Upper lobe of left lung (tissue), 6 donors: ENCODE measurements around the gene SLC30A7. TPM values are rescaled to one million over a fixed set of nuclear protein-coding genes. Genes with fewer than 3 reads are reported as not detected.
"Not testable (repeated sequence)": the region's sequence is repeated elsewhere in the genome, so short reads cannot be mapped to it uniquely, and the experiment has no call there.

Source experiments
- ATAC-seq, 2 donors: fragments of 200-7000 bp; cut with Tn5 transposase; one replicate each; pipeline ENCODE4 v1.9.1; 2022; ENCODE audit warnings: mild to moderate bottlenecking in 2 of 2, moderate library complexity in 2 of 2; ENCODE audit not compliant: low FRiP score in 2 of 2
- DNase-seq, 2 donors: peaks; one replicate each; pipeline ENCODE4 v3.0.0-alpha.2; 2019 to 2020
- H3K27ac ChIP-seq, 4 donors: fragments of 200-600 bp; sonication (generic); one replicate each; pipeline ENCODE4 v1.5.1; 2016 to 2019
- H3K27me3 ChIP-seq, 4 donors: fragments of 200-600 bp; sonication (generic); one replicate each; pipeline ENCODE4 v1.5.1; 2017 to 2019
- H3K36me3 ChIP-seq, 4 donors: fragments of 200-600 bp; sonication (generic); one replicate each; pipeline ENCODE4 v1.5.1; 2016 to 2019
- H3K4me1 ChIP-seq, 4 donors: fragments of 200-600 bp; sonication (generic); one replicate each; pipeline ENCODE4 v1.5.1; 2018 to 2019
- H3K4me3 ChIP-seq, 4 donors: fragments of 200-600 bp; sonication (generic); one replicate each; pipeline ENCODE4 v1.5.1; 2017 to 2019; ENCODE audit warnings: mild to moderate bottlenecking in 2 of 4, moderate library complexity in 1 of 4
- H3K9me3 ChIP-seq, 4 donors: fragments of 200-600 bp; sonication (generic); one replicate each; pipeline ENCODE4 v1.5.1; 2018 to 2019
- EP300 ChIP-seq, 4 donors: sonication (generic); formaldehyde crosslinking; IDR thresholded peaks; one replicate each; pipeline ENCODE4 v1.5.1; 2017; ENCODE audit warnings: antibody characterized with exemption in 4 of 4, control low read depth in 2 of 4
- POLR2A ChIP-seq, 4 donors: fragments of 450-650 bp; IDR thresholded peaks; one replicate each; pipeline ENCODE4 v1.5.1; 2016 to 2017; ENCODE audit warnings: antibody characterized with exemption in 4 of 4, mild to moderate bottlenecking in 2 of 4
- POLR2AphosphoS5 ChIP-seq, 2 donors: sonication (generic); formaldehyde crosslinking; IDR thresholded peaks; one replicate each; pipeline ENCODE4 v1.5.1; 2017; ENCODE audit warnings: antibody characterized with exemption in 2 of 2
- WGBS, 2 donors: methylation state at CpG; one replicate each; pipeline ENCODE4 v1.1.5; 2017 to 2018; 5-methylcytosine and 5-hydroxymethylcytosine counted together
- total RNA-seq, 6 donors: library from RNA; depleted of rRNA in 4 of 6; stranded (reverse); fragments of >200 nt in 4 of 6; gene quantifications; one replicate each; pipeline versions ENCODE4 v1.1.0 to v1.2.1, GENCODE V29; 2016 to 2021
- TF ChIP-seq, protein P1 (sequence below), 6 experiments: fragments of 450-650 bp in 4 of 6; fragments of 200-600 bp in 2 of 6; sonication (generic) in 2 of 6; IDR thresholded peaks; one replicate each; pipeline ENCODE4 v1.5.1; 2016 to 2019; ENCODE audit warnings: antibody characterized with exemption in 6 of 6
- donor health status: DM: no; HTN: no; CAD: no; lungs with moderate emphysema.
- donor health status: DM: no; HTN: yes; CAD: no; lungs with severe emphysema.

Gene SLC30A7
- total RNA-seq, 6 donors from 2014 or later: 8.4 to 34.5 (median 26.4) TPM

DNA sequence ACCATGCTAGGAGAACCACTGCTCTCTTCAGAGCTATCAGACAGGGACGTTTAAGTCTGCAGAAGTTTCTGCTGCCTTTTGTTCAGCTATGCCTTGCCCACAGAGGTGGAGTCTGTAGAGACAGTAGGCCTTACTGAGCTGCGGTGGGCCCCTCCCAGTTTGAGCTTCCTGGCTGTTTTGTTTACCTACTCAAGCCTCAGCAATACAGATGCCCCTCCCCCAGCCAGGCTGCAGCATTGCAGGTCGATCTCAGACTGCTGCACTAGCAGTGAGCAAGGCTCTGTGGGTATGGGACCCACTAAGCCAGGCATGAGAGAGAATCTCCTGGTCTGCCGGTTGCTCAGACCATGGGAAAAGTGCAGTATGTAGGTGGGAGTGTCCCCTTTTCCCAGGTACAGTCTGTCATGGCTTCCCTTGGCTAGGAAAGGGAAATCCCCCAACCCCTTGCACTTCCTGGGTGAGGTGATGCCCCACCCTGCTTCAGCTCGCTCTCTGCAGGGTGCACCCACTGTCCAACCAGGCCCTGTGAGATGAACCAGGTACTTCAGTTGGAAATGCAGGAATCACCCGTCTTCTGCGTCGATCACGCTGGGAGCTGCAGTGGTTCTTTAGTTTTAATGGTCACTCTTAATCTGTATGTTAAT, 53.7 kb downstream of the SLC30A7 start:
- peaks cover 14 to 30% (median 18%) of the 10 kb centered on the region in 4 donors for H3K4me1 ChIP-seq
- H3K36me3 ChIP-seq: peaks cover 0 to 13% (median 0%) of the 10 kb centered on the region in 4 donors
- ATAC-seq, H3K9me3 ChIP-seq, H3K27me3 ChIP-seq, H3K4me3 ChIP-seq: not testable (repeated sequence)
- WGBS, 2 donors: 64 to 68% methylated on average over 8 to 9 of the region's 9 CpGs
- peak in 1 of 2 donors; percentile 80 for DNase-seq
- H3K27ac ChIP-seq: peak overlapping the region in 3 of 4 donors; percentile 42 to 56 (median 48)

DNA sequence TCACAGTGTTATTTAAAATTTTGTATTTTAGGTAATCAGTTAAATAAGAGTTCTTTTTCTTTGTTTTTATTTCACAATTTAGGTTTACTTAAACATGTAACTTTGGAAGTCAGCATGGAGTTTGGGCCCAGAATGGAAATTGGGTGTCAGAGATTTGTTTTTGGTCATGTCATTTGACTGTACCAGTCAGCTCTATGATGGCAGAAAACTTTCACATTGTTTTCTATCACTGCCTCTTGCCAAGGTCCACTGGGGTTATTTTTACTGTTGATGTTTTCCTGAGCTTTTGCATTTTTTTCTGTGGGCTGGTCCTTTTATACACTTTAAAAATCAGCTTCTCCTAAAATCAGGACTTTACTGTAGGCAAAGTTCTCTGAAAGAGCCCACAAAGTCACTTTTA, 54.4 kb downstream of the SLC30A7 start:
- Histone ChIP-seq H3K36me3 (peaks cover 0 to 13% (median 0%) of the 10 kb centered on the region in 4 donors), H3K27ac (peak overlapping the region in 2 of 4 donors; percentile 53 to 56), H3K27me3 (no peaks in the 10 kb centered on the region), H3K9me3 (no peaks in the 10 kb centered on the region), H3K4me1 (peaks cover 14 to 30% (median 19%) of the 10 kb centered on the region in 4 donors), H3K4me3 (no peak overlapping the region)
- ATAC-seq (no peak), DNase-seq (no peak)
- TF ChIP-seq, protein P1, sequence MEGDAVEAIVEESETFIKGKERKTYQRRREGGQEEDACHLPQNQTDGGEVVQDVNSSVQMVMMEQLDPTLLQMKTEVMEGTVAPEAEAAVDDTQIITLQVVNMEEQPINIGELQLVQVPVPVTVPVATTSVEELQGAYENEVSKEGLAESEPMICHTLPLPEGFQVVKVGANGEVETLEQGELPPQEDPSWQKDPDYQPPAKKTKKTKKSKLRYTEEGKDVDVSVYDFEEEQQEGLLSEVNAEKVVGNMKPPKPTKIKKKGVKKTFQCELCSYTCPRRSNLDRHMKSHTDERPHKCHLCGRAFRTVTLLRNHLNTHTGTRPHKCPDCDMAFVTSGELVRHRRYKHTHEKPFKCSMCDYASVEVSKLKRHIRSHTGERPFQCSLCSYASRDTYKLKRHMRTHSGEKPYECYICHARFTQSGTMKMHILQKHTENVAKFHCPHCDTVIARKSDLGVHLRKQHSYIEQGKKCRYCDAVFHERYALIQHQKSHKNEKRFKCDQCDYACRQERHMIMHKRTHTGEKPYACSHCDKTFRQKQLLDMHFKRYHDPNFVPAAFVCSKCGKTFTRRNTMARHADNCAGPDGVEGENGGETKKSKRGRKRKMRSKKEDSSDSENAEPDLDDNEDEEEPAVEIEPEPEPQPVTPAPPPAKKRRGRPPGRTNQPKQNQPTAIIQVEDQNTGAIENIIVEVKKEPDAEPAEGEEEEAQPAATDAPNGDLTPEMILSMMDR (IDR thresholded peaks at IDR 0.05): no peak
- TF ChIP-seq POLR2AphosphoS5 (IDR thresholded peaks at IDR 0.05): no peak
- no peak for TF ChIP-seq EP300 (IDR thresholded peaks at IDR 0.05)
- no peak for TF ChIP-seq POLR2A (IDR thresholded peaks at IDR 0.05)

DNA sequence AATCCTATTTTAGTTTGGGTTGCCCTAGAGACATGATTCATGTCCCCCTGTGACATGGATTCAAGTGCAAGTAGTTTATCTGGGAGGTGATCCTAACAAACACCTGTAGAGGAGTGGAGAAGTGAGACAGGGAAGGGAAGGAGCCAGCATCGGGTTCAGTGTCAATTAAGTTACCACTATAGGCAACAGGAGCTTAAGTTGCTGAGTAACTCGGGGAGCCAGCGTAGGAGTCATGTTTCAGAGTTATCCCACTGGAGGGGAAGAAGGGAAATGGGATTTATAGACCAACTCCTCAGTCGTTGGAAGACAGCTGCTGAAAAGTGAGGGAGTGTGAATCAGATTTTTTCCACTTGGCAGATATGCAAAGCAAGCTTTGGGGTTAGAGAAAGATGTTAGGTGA, 54.9 kb downstream of the SLC30A7 start:
- peaks cover 14 to 34% (median 21%) of the 10 kb centered on the region in 4 donors for H3K4me1 ChIP-seq
- H3K27me3 ChIP-seq: no peaks in the 10 kb centered on the region
- no peak overlapping the region for H3K4me3 ChIP-seq
- H3K36me3 ChIP-seq: peaks cover 0 to 13% (median 0%) of the 10 kb centered on the region in 4 donors
- DNase-seq: no peak
- no peak for ATAC-seq
- 61 to 67% methylated on average over 4 of the region's 4 CpGs for WGBS, 2 donors
- H3K9me3 ChIP-seq: no peaks in the 10 kb centered on the region
- TF ChIP-seq POLR2AphosphoS5 (IDR thresholded peaks at IDR 0.05) (no peak), POLR2A (IDR thresholded peaks at IDR 0.05) (no peak), EP300 (IDR thresholded peaks at IDR 0.05) (no peak)
- TF ChIP-seq, protein P1 (IDR thresholded peaks at IDR 0.05): no peak
- peak overlapping the region in 2 of 4 donors; percentile 0 to 53 for H3K27ac ChIP-seq

DNA sequence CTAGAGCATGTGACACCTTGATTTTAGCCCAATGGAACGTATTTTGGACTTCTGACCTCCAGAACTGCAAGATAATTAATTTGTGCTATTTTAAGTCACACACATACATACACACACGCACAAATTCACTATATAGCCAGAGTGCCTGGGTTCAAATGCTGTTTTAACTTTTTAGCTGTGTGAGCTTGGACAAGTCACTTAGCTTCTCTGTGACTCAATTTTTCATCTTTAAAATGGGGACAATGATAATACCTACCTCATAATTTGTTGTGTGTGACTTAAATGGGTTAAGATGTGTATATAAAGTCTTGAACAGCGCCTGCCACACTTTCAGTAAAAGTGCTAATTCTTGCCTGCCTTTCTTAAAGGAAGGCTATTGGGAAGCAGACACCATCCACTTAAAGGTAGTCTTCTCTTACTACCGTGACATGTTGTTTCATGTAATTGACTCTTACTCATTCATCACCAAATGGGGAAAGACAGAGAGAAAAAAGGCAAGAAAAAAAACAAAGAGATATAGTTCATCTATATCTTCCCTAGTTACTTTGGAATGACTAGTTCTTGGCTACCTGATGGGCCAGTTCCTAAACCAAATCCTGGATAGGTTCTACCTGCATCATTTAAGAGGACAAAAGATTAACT, 56.3 kb downstream of the SLC30A7 start:
- WGBS, 2 donors: 94 to 96% methylated on average over 4 of the region's 4 CpGs
- H3K4me1 ChIP-seq: peaks cover 14 to 36% (median 21%) of the 10 kb centered on the region in 4 donors
- no peak for TF ChIP-seq EP300 (IDR thresholded peaks at IDR 0.05)
- TF ChIP-seq POLR2AphosphoS5 (IDR thresholded peaks at IDR 0.05): no peak
- TF ChIP-seq, protein P1 (IDR thresholded peaks at IDR 0.05): no peak
- TF ChIP-seq POLR2A (IDR thresholded peaks at IDR 0.05): no peak

DNA sequence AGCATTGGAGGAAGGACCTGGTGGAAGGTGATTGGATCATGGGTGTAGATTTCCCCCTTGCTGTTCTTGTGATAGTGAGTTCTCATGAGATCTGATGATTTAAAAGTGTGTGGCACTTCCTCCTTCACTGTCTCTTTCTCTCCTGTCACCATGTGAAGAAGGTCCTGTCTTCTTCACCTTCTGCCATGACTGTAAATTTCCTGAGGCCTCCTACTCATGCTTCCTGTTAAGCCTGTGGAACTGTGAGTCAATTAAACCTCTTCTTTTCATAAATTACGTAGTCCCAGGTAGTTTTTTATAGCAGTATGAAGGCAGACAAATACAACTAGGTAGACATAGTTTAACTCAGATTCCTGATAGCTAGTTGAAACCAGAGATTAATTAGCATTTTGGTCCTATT, 57.1 kb downstream of the SLC30A7 start:
- not testable (repeated sequence) for H3K9me3 ChIP-seq, H3K4me3 ChIP-seq, DNase-seq, H3K27me3 ChIP-seq, ATAC-seq
- peaks cover 0 to 13% (median 0%) of the 10 kb centered on the region in 4 donors for H3K36me3 ChIP-seq
- WGBS, 2 donors: 85 to 94% methylated on average over 1 of the region's 1 CpG
- H3K4me1 ChIP-seq: peaks cover 14 to 36% (median 21%) of the 10 kb centered on the region in 4 donors
- peak overlapping the region in 1 of 4 donors; percentile 34 for H3K27ac ChIP-seq

More for the DNA sequence above, 56.3 kb downstream of the SLC30A7 start:
- Histone ChIP-seq H3K36me3 (peaks cover 0 to 13% (median 0%) of the 10 kb centered on the region in 4 donors), H3K27ac (peak overlapping the region in 1 of 4 donors; percentile 17), H3K9me3 (no peaks in the 10 kb centered on the region), H3K4me3 (no peak overlapping the region), H3K27me3 (no peaks in the 10 kb centered on the region)
- DNase-seq: no peak
- ATAC-seq: no peak
